ENCODE measurements around the gene SLCO2A1.

DNA sequence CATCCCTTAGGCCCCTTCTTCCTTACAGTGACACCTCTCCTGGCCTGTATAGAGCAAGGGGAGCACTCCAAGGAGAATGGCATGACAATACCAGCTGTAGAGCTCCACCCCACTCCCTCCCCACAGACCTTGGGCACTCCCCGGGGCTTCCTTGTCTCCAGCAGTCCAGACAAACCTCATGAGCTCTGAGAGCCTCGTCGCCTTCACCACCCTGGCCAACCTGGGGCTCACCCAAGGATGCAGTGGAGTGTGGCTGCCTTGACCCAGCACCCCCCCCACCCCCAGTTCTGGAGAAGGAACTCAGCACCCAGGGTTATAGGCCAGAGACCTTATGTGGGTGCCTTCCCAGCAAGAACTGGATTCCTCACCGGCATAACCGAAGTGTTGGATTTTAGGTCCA is 7.4 kb upstream of the SLCO2A1 start:
- TF ChIP-seq, protein P1, sequence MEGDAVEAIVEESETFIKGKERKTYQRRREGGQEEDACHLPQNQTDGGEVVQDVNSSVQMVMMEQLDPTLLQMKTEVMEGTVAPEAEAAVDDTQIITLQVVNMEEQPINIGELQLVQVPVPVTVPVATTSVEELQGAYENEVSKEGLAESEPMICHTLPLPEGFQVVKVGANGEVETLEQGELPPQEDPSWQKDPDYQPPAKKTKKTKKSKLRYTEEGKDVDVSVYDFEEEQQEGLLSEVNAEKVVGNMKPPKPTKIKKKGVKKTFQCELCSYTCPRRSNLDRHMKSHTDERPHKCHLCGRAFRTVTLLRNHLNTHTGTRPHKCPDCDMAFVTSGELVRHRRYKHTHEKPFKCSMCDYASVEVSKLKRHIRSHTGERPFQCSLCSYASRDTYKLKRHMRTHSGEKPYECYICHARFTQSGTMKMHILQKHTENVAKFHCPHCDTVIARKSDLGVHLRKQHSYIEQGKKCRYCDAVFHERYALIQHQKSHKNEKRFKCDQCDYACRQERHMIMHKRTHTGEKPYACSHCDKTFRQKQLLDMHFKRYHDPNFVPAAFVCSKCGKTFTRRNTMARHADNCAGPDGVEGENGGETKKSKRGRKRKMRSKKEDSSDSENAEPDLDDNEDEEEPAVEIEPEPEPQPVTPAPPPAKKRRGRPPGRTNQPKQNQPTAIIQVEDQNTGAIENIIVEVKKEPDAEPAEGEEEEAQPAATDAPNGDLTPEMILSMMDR (IDR thresholded peaks at IDR 0.05): no peak
- no peak for TF ChIP-seq POLR2A (IDR thresholded peaks at IDR 0.05)
